T-helper 2 cell treated with Interferon-gamma antibody and Interleukin-4, amounts not matched to agents 5 μg/mL and 100 μg/mL, for 36 hours (primary cell): Measurements from ENCODE around the gene ACTBL2.
"Not testable (repeated sequence)": the region's sequence is repeated elsewhere in the genome, so short reads cannot be mapped to it uniquely, and the experiment has no call there.

Experiments used
- DNase-seq: peaks from one replicate; pipeline ENCODE4 v3.0.0; 2021; ENCODE audit warnings: low spot score
- H3K27ac Mint-ChIP-seq: one replicate; pipeline ENCODE4 v1.8.0; 2021; ENCODE audit warnings: mild to moderate bottlenecking, mixed read lengths
- H3K27me3 Mint-ChIP-seq: one replicate; pipeline ENCODE4 v1.8.0; 2021; ENCODE audit warnings: low read depth, mixed read lengths
- H3K36me3 Mint-ChIP-seq: one replicate; pipeline ENCODE4 v1.8.0; 2021; ENCODE audit warnings: low read depth, mixed read lengths
- H3K4me1 Mint-ChIP-seq: one replicate; pipeline ENCODE4 v1.8.0; 2021; ENCODE audit warnings: low read depth, mixed read lengths
- H3K4me3 Mint-ChIP-seq: one replicate; pipeline ENCODE4 v1.8.0; 2022; ENCODE audit warnings: mild to moderate bottlenecking, moderate library complexity, mixed read lengths
- H3K9me3 Mint-ChIP-seq: one replicate; pipeline ENCODE4 v1.8.0; 2021; ENCODE audit warnings: mixed read lengths

The ACTBL2 gene

DNA sequence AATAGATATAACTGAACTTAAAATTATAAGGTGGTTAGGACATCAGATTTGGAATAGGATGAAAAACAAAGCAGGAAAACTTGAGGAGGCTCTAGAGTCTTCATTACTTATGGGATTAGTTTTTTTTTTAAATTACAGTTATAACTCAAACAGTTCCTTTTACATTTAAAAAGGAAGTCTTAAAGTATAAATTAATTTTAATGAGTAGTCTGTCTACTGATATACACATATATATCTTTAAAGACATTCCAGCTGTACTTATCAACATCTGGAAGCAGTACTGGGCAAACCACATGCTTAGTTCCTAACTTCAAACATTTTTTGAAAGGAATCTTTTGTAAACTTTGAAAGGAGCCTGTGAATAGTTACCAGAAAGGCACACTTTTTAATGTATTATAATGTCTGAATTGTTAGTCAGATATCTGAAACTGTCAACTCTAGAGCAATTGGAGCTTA is 6.0 kb downstream of the ACTBL2 start:
- Mint-ChIP-seq H3K27ac (no peak overlapping the region), H3K36me3 (no peaks in the 10 kb centered on the region), H3K27me3 (peaks cover 17% of the 10 kb centered on the region), H3K4me1 (no peaks in the 10 kb centered on the region), H3K4me3 (no peak overlapping the region), H3K9me3 (no peaks in the 10 kb centered on the region)
- DNase-seq: no peak

DNA sequence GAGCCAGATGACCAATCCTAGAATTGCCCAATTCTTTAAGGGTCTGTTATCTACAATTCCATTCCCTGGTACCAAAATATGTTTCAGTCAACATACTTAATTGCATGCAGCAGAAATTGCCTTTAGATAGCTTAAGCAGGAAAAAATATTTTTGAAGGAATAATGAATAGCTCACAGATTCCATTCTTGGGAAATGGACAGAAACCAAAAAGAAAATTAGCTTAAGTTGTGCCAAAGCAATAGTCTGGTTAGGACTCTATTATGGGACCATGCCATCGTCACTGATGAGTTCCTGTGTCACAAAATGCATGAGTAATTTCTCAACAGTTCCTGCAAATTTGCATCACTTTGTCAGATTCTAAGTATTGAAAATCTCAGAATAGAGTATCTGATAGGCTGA is 12.3 kb downstream of the ACTBL2 start:
- no peak overlapping the region for H3K27ac Mint-ChIP-seq
- H3K27me3 Mint-ChIP-seq: peaks cover 12% of the 10 kb centered on the region

DNA sequence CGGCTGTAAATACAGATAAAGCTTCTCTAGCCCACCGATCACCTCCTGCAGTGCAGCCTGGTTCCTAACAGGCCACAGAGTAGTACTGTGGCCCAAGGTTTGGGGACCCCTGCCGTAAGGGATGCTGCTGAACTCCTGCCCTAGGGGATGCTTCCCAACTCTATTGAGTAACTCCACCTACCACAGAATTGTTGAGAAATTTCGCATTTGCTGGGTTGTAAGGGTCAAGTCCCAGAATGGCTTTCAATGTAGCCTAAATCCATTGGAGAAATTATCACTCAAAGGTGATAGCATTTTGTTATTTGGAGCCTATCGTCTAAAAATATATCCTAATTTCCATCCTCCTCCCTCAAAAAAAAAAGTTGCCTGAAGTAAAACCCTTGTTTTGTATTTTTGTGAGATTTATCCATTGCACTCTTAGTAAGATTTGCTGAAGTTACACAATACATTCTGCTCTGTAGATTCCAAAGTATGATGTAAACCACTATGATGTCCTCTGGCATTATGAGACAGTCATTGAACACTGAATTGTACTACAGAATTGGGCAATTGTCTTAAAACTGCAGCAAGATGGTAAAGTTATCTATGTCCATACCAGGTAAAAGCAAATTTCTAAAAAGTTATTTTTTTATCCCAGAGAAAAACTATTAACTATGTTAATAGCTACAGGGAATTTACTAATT is 14.0 kb downstream of the ACTBL2 start:
- no peak for DNase-seq

More for the DNA sequence above, 12.3 kb downstream of the ACTBL2 start:
- H3K36me3 Mint-ChIP-seq: no peaks in the 10 kb centered on the region
- peaks cover 6% of the 10 kb centered on the region for H3K9me3 Mint-ChIP-seq
- no peaks in the 10 kb centered on the region for H3K4me1 Mint-ChIP-seq
- no peak for DNase-seq
- H3K4me3 Mint-ChIP-seq: no peak overlapping the region

DNA sequence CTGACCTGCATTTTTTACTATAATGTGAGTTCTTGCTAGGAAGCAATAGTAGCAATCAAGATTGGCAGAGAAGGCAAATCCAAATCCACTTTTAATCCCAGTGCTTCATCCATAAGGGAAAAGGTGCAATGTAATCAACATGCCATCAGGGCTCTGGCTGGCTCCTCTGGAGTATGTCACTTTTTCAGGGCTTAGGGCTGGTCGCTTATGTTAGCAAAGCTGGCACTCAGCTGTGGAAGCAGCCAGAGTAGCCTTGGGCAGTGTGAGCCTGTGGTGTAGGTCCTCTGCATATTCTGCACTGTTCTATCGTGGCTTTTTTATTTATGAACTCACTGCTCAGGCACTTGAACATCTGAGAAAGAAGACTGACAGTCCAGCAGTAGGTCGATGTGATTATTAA is 16.1 kb downstream of the ACTBL2 start:
- no peaks in the 10 kb centered on the region for H3K4me1 Mint-ChIP-seq
- peaks cover 21% of the 10 kb centered on the region for H3K27me3 Mint-ChIP-seq
- no peaks in the 10 kb centered on the region for H3K36me3 Mint-ChIP-seq
- H3K27ac Mint-ChIP-seq: no peak overlapping the region
- no peak overlapping the region for H3K4me3 Mint-ChIP-seq
- peaks cover 6% of the 10 kb centered on the region for H3K9me3 Mint-ChIP-seq
- DNase-seq: no peak

More for the DNA sequence above, 14.0 kb downstream of the ACTBL2 start:
- Mint-ChIP-seq H3K4me1 (no peaks in the 10 kb centered on the region), H3K4me3 (no peak overlapping the region), H3K9me3 (peaks cover 6% of the 10 kb centered on the region), H3K27ac (no peak overlapping the region), H3K27me3 (peaks cover 18% of the 10 kb centered on the region), H3K36me3 (no peaks in the 10 kb centered on the region)

DNA sequence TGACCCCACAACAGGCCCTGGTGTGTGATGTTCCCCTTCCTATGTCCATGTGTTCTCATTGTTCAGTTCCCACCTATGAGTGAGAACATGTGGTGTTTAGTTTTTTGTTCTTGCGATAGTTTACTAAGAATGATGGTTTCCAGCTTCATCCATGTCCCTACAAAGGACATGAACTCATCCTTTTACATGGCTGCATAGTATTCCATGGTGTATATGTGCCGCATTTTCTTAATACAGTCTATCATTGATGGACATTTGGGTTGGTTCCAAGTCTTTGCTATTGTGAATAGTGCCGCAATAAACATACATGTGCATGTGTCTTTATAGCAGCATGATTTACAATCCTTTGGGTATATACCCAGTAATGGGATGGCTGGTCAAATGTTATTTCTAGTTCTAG is 22.6 kb downstream of the ACTBL2 start:
- not testable (repeated sequence) for H3K4me1 Mint-ChIP-seq, H3K4me3 Mint-ChIP-seq, DNase-seq, H3K9me3 Mint-ChIP-seq, H3K36me3 Mint-ChIP-seq, H3K27ac Mint-ChIP-seq
- peaks cover 14% of the 10 kb centered on the region for H3K27me3 Mint-ChIP-seq

DNA sequence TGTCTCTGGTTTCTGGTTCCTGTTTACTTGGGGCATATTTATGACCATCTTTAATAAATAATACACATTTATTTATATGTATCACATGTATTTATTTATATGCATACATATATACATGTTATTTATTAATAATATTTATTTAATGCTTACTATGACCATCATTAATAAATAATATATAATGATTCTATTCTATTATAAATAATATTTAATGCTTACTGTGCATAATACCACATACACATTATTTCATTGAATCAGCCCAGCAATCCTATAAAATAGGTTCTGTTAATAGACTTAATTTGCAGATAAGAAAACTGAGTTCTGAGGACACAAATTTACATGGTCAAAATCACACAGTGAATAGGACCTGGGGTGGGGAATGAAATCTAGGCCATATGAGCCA is 24.2 kb downstream of the ACTBL2 start:
- Mint-ChIP-seq H3K9me3 (no peaks in the 10 kb centered on the region), H3K36me3 (no peaks in the 10 kb centered on the region), H3K27ac (no peak overlapping the region), H3K4me1 (no peaks in the 10 kb centered on the region), H3K27me3 (peaks cover 9% of the 10 kb centered on the region), H3K4me3 (no peak overlapping the region)
- no peak for DNase-seq

DNA sequence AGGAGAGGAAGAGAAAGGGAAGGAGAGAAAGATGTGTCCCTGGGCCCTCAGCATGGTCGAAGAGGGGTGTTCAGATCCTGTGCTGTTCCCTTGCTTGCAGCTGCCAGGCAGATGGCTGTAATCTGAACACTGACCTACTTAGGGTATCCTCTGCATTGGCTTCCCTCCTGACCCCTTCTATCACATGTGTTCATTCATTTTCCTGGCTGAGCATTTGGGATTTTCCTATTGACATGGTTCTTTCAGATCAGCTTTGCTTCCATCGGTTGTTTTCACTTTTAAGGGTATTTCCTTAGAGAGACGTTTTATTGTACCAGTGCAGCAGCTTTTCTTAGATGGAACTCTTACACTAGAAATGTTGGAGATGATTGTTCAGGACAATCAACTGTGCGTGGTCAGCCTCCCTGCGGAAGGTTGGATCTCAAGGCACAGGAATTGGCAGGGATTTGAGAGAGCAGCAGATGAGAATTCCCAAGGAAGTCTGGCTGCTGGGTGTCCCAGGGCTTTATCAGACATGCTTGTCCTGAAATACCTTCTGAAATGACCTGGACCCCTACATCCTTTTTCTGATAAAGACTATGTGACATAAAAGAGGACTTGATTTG is 26.0 kb downstream of the ACTBL2 start:
- no peak overlapping the region for H3K4me3 Mint-ChIP-seq
- no peak for DNase-seq
- no peaks in the 10 kb centered on the region for H3K36me3 Mint-ChIP-seq
- peaks cover 1% of the 10 kb centered on the region for H3K4me1 Mint-ChIP-seq
- H3K27ac Mint-ChIP-seq: no peak overlapping the region
- peaks cover 5% of the 10 kb centered on the region for H3K27me3 Mint-ChIP-seq
- H3K9me3 Mint-ChIP-seq: no peaks in the 10 kb centered on the region

DNA sequence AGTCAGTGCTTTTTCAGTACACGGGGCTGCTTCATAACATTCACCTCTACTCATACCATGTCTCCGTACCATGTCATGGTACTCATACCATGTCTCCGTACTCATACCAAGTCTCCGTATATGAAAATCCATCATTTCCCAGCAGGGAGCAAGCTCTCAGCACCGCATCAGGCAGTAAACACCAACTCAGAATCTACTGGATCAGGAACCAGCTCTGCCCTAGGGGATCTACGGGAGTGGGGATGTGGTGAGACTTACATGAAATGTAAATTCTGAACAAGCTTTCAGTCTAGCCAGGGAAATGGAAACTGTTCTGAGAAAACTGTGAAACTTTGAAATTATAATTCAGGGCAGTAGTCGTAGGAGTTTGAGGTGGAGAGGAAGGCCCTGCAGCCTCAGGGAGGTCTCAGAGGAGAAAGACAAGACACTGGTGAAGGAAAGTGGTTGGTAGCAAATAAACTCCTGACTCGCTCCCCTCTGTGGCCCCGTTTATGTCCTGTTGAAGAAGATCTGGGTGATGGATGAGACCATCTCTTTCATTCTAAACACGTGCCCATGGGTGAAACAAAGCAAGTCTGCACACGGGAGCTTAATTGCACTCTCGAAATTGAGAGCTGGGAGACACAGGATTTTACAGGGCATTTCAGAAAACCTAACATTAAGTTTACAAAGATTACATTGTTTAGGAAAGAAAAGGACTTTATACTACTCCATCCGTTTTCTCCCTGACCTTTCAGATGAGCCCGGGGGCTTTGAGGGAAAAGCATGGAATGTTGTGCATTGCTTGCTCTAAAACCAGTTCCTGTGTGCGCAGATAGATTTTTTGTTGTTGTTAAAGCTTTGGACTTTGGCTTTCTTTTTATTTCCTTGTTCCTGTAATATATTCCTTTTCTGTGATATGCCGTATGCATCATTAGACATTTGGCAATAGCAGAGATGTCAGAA is 26.8 kb downstream of the ACTBL2 start:
- Mint-ChIP-seq H3K27me3 (peaks cover 2% of the 10 kb centered on the region), H3K36me3 (no peaks in the 10 kb centered on the region), H3K4me1 (peaks cover 3% of the 10 kb centered on the region), H3K9me3 (no peaks in the 10 kb centered on the region), H3K4me3 (no peak overlapping the region), H3K27ac (no peak overlapping the region)
- DNase-seq: no peak

DNA sequence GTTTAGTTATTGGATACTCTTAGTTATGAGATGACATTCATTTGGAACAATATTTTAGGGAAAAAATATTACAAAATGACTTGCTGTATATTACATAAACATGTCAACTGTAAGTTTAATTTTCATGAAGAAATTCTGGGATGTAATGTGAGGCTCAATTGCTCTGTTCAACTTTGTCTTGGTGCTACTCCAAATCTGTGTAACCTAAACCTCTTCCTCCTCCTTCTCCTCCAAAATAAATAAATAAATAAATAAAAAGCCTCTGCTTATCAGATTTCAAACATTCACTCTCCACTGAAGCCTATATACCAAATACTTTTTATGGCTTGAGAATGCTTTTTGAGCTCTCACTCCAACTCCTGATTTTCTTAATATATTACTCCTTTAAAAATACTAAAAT is 27.7 kb downstream of the ACTBL2 start:
- Mint-ChIP-seq H3K27ac (no peak overlapping the region), H3K4me1 (peaks cover 3% of the 10 kb centered on the region), H3K9me3 (no peaks in the 10 kb centered on the region), H3K36me3 (no peaks in the 10 kb centered on the region), H3K4me3 (no peak overlapping the region), H3K27me3 (peaks cover 2% of the 10 kb centered on the region)
- no peak for DNase-seq

DNA sequence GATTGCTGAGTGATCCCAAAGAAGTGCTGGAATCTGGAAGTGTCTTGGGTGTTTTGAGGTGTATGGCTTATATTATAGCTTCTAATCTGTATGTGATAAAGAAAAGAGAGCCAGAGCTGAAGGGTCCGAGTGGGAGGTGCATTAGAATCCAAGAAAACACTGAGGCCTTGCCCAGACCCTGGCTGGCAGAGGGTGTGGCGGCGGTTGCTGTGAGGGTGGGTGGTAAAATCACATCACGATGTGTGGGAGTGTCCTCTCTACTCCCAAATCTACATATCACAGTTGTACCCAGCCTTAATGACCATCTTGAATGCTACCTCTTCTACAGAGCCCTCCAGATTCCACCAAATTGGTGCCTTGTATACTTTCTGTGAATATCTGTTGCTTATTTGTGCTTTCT is 28.9 kb downstream of the ACTBL2 start:
- peaks cover 3% of the 10 kb centered on the region for H3K4me1 Mint-ChIP-seq
- H3K9me3 Mint-ChIP-seq: no peaks in the 10 kb centered on the region
- H3K27me3 Mint-ChIP-seq: no peaks in the 10 kb centered on the region
- DNase-seq: no peak
- H3K36me3 Mint-ChIP-seq: no peaks in the 10 kb centered on the region
- no peak overlapping the region for H3K27ac Mint-ChIP-seq
- H3K4me3 Mint-ChIP-seq: no peak overlapping the region

DNA sequence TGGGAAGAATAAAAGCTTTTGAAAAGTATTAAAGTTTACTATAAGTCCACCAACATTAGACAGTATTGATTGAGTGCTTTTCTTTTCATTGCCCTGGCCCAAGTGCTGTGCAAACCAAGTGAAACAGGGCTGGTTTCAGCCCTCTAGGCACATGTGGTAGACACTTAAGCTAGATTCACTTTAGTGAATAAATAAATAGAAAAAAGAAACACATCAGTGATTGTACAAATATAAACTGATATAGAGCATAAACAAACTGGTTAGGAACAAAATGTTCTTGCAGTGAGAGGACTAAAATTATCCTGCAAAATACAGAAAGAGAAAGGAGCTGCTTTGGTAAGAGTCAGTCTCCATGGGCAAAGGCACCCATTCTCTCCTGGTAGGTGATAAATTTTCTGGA is 29.7 kb downstream of the ACTBL2 start:
- H3K27ac Mint-ChIP-seq: no peak overlapping the region
- DNase-seq: no peak
- no peaks in the 10 kb centered on the region for H3K36me3 Mint-ChIP-seq
- no peak overlapping the region for H3K4me3 Mint-ChIP-seq
- H3K4me1 Mint-ChIP-seq: peaks cover 3% of the 10 kb centered on the region
- no peaks in the 10 kb centered on the region for H3K27me3 Mint-ChIP-seq
- H3K9me3 Mint-ChIP-seq: no peaks in the 10 kb centered on the region

DNA sequence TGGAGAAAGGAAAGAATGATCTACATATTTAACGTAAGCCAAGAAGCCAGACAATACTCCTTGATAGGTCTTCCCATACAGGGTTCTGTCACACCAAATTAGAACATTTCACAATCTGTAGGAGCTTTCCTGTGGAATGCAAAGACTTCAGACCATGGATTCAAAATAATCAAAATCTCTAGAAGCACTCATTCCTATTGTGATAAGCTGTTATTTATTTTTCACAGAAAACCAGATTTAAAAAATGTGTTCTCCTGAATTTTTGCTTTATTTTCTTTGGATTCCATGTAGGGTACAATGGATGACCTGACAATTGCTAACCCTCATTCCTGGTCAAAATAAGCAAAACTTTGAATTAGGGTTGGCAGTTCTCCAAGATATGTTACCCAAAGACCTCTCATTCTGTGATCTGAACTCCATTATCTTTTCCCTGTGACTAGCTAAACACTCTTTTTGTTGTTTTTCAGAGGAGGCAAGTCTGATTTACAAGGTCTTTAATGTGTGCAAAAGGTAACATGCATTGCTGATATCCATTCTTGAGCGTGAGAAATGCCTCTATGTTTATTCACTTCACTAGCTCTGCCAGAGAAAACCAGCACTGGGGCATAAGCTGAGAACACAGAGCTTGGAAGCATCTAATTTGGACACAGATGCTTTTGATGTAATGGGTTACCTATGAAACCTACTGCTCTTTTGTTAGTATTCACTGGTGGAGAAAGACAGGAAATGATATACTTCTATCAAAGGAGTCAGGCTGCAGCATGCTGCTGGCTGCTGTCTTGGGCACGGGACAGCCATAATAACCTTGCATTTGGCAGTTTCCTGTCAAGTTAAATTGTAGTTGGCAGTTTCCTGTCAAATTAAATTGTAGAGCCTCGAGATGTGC is 31.4 kb downstream of the ACTBL2 start:
- Mint-ChIP-seq H3K27ac (no peak overlapping the region), H3K4me3 (no peak overlapping the region), H3K36me3 (no peaks in the 10 kb centered on the region), H3K9me3 (no peaks in the 10 kb centered on the region), H3K27me3 (peaks cover 3% of the 10 kb centered on the region), H3K4me1 (peaks cover 3% of the 10 kb centered on the region)
- DNase-seq: no peak

DNA sequence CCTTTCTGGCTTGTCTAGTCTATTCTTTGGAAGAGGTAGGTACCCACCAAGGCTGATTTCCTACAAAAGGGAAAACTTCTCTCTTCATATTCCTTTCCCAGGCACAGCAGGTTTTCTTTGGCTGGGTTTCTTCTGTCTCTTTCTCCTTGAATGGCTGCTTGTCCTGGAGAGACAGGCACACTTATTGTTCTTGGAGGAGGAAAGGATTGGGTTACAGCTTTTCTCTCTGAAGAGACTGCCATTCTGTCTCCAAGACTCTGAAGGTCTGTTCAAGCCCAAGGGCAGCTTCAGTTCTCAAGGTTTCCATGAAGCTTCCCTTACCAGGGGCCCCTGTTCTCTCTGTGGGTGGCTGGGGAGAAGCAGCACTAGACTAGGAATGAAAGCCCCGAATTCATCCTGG is 33.9 kb downstream of the ACTBL2 start:
- Mint-ChIP-seq H3K27me3 (peaks cover 3% of the 10 kb centered on the region), H3K27ac (no peak overlapping the region), H3K4me3 (no peak overlapping the region), H3K36me3 (no peaks in the 10 kb centered on the region), H3K9me3 (no peaks in the 10 kb centered on the region), H3K4me1 (peaks cover 3% of the 10 kb centered on the region)
- no peak for DNase-seq
